ENCODE data around the gene CCDC73.
"Not testable (repeated sequence)": the region's sequence is repeated elsewhere in the genome, so short reads cannot be mapped to it uniquely, and the experiment has no call there.

CCDC73 gene

GRCh38 chr11:32792948-32793475 is 1.4 kb downstream of the CCDC73 start:
- peak; percentile 66 for DNase-seq

DNA sequence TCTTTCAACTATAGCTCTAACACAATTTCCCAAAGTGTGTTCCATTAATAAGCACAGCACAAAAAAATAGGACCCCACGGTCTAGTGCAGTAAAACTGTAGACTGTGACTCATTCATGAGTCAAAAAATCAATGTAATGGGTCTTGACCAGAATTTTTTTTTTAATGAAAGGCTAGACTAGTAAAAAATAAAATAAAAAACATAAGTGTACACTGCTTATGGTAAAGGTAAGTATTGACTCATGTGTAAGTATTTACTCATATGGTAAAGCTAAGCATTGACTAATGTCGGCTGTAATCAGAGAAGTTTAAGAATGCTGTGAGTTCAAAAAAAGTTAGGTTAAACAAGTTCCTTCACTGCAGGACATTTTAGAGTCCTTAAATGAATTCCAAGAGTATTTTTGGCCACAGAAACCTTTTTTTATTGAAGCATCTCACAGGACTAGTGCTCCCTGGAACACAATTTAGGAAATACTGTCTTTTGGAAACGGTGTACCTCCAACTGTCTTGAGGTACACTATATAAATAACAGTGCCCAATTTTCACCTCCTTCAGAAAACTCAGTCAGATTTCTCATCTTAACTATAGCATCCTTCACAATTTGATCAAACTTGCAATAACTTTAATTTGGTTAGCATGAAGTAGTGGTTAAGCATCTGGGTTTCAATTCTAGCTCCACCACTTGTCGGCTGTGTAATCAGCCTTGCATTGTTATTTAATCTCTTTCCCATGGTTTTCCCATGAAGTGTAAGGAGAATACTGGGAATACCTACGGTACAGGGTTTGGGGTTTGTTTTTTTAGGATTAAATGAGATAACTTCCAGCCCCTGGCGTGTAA is 2.1 kb downstream of the CCDC73 start:
- no peak for DNase-seq

DNA sequence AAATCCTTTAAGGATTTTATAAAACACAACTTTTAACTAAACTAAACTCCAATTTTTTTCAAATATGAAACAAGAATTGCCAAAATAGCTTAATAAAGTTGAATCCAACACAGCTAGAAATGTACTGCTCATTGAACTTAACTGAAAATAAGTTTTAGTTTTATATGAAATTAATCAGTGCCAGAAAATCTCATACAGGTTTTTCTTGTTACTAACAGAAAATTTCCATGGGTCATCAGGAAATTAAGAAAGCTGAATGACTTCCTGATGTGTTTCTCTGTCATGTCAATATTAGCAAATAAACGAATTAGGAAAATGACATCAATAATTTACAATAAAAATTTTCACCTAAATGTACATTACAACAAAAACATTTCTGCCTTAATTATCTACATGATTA is 3.5 kb downstream of the CCDC73 start:
- no peak for DNase-seq

GRCh38 chr11:32786811-32787210 is 7.7 kb downstream of the CCDC73 start:
- DNase-seq = no peak

GRCh38 chr11:32785262-32785661 is 9.2 kb downstream of the CCDC73 start:
- DNase-seq = no peak

GRCh38 chr11:32781721-32782120 is 12.7 kb downstream of the CCDC73 start:
- no peak for DNase-seq

GRCh38 chr11:32780839-32781238 is 13.6 kb downstream of the CCDC73 start:
- not testable (repeated sequence) for DNase-seq

DNA sequence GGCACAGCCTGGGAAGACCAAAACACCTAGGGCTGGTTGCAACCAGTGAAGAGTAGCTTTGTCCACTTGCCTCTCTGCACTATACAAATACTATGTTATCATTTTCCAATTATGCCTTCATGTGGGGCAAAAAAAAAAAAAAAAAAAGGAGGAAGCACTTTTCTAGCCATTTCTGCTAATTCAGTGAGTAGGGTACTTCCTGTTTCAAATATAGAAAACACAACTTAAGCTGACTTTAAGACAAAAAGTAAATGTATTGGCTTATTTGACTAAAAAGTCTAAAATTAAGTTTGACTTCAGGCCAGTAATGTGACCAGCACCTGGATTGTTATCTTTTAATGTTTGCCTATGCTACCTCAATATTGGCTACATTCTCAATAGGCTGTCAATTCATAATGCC is 15.3 kb downstream of the CCDC73 start:
- DNase-seq = no peak

GRCh38 chr11:32775908-32776307 is 18.6 kb downstream of the CCDC73 start:
- no peak for DNase-seq

DNA sequence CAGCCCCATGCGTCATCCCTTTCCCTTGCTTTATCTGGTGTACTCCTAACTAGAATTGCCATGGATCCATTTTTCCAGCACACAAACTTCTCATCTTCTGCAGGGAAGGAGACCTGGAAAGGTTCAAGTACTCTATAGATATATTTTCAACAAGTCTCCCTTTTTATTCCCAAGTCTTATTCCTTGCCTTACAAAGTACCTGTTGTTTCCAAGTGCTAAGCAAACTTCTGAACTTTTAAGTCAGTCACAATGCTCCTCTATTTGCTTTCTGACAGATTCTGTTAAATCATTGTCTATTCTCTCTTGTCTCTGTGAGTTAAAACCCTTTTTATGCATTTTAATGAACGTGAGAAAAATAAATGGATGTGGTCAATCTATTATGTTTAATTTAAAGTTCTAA is 20.4 kb downstream of the CCDC73 start:
- no peak for DNase-seq

DNA sequence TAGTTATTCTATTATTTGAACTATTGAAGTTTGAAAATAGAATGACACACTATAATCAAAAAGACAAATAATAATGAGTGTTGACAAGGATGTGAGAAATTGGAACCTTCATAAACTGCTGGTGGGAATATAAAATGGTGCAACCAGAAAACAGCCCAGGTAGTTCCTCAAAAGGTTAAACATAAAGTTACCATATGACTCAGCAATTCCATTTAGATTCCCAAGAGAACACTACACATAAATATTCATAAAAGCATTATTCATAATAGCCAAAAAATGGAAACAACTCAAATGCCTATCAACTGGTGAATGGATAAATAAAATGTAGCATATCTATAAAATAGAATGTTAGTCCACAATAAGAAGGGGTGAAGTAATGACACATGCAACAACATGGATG is 21.7 kb downstream of the CCDC73 start:
- DNase-seq = no peak

- DNase-seq = not testable (repeated sequence)
Observed at GRCh38 chr11:32761774-32762173, 32.7 kb downstream of the CCDC73 start.

GRCh38 chr11:32758291-32758690 is 36.2 kb downstream of the CCDC73 start:
- no peak for DNase-seq

DNA sequence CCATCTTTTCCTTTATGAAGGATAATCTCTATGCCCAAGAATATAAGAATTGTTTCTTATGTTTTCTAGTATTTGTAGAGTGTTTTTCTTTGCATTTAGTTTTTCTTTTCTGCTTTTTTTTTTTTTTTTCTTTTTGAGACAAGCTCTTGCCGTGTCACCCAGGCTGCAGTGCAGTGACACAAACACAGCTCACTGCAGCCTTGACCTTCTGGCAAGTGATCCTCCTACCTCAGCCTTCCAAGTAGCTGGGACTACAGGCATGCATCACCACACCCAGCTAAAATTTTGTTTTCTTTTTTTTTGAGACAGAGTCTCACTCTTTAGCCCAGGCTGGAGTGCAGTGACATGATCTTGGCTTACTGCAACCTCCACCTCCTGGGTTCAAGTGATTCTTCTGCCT is 41.3 kb downstream of the CCDC73 start:
- DNase-seq = not testable (repeated sequence)

GRCh38 chr11:32752001-32752400 is 42.5 kb downstream of the CCDC73 start:
- DNase-seq = no peak

GRCh38 chr11:32751381-32751780 is 43.1 kb downstream of the CCDC73 start:
- DNase-seq = no peak

- DNase-seq = no peak
Observed at GRCh38 chr11:32729976-32730375, 64.5 kb downstream of the CCDC73 start.

DNA sequence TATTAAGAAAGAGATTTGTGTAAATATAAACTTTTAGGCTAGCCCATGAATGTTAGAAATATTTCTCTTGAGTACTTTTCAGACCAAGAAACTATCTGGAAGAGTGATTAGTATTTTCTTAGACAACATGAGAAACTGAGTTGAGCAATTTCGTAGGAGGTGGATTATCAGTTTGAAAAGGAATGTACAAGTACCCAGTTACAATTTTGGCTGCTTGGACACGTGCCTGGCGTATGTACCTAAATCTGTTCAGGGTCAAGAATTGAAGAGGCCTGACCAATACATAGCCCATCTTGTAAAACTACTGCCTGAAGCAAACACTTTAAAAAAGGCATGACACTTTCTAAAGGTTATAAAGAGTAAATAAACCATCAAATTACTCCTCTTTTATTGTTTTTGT is 71.1 kb downstream of the CCDC73 start:
- DNase-seq = no peak

GRCh38 chr11:32722255-32722654 is 72.2 kb downstream of the CCDC73 start:
- DNase-seq = no peak

DNA sequence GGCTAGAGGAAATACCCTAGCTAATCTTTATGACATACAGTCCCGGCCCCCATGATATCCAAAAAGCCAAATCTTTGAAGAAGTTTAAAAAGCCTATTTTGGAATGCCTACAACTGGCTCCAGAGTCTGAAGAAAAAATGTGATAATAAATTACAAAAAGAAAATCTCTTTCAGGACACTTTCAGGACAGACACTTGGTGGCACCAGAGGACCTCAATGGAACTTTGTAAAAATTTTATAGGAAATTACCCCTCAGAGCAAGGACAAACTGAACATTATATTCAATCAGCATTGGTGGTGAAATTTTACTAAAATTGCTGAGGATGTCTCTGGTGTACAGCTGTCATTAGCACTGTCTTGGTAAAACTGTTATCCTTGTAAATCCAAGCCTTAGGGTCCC is 81.0 kb downstream of the CCDC73 start:
- no peak for DNase-seq

DNA sequence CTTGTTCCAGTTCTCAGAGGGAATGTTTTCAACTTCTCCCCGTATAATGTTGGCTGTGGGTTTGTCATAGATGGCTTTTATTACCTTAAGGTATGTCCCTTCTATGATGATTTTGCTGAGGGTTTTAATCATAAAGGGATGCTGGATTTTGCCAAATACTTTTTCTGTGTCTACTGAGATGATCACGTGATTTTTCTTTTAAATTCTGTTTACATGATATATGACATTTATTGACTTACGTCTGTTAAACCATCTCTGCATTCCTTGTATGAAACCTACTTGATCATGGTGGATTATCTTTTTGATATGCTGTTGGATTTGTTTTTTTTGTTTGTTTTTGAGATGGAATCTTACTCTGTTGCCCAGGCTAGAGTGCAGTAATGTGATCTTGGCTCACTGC is 85.5 kb downstream of the CCDC73 start:
- not testable (repeated sequence) for DNase-seq

DNA sequence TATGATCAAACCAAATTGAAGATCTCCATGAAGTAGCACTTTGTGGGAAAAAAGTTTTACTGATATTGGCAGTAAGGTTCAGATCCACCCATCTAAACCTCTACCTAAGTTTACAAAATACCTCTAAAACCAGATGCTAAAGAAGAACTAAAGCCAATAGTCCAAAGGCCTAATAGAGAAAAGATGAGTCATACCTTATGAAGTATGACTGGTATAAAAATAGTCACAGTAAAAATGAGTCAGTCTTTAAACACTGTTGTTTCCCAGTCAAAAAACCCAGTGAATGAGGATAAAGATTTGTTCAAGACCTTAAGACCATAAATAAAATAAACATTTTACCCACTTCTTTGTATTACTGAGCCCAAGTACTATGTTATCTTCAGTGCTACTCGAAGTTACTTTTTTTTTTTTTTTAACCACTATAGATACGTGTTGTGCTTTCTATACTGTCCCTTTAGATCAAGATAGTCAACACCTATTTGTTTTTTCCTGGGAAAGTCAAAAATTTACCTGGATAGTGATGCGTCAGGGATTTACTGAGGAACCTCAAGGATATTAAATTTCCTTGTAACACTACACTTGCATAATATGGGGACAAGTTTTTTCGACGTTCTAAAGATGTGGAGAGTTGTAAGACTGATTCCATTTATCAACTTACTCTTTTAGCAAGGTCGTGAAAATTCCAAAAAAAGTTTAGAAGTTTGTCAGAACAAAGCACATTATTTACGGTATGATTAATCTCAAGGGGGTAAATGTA is 87.3 kb downstream of the CCDC73 start:
- peak; percentile 7 for DNase-seq

DNA sequence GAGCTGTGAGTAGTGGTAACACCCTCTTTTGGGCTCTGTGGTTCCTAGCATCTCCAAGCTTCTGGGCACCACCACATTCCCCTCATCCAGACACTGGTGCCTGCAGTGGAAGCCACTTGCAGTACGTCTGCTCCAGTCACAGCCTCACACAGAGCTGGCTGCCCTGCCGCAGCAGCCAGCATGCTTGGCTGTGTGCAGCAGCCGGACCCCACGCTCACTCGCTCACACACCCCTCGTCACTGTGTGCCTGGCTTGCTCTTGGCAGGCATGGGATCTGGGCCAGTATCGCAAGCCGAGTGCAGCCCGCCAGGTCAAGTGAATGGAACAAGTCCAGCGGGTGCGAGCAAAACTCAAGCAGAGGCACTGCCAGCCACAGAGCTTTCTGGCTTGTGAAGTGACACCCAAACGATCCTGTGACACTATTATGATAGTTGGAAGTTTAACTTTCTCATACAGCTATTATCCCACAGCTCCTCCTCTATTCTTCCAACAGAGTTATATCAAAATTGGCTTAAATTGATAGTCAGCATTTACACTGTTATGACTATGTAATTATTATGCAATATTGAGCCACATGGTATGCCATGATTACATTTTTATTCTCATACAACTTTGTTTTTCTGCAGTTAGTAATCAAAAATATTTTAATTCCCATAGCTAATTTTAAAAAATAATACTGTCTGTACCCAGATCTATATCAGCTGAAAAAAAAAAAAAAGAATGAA is 89.0 kb downstream of the CCDC73 start:
- no peak for DNase-seq
